Calu3 (cell line): ENCODE data around the gene UNK. TPM values are rescaled to one million over a fixed set of nuclear protein-coding genes. Genes with fewer than 3 reads are reported as not detected.

Source experiments
- BruUV-seq: library from RNA; stranded (reverse); fragments of 400-500 nt; replicated peaks from 2 replicates; lab custom pipeline; 2021; lab: Mats Ljungman, UMichigan
- CTCF ChIA-PET: fragments of 300-600 bp; sonication (Branson Sonifier 250); formaldehyde crosslinking; loops from one replicate; lab custom pipeline; 2022; ENCODE audit warnings: antibody characterized with exemption; lab: Charles Lee
- DNase-seq: peaks from one replicate; pipeline ENCODE4 v3.0.0; 2022
- H3K27ac Mint-ChIP-seq: one replicate; pipeline ENCODE4 v1.8.0; 2022; ENCODE audit warnings: mixed read lengths; ENCODE audit not compliant: unreplicated experiment
- H3K27me3 Mint-ChIP-seq: one replicate; pipeline ENCODE4 v1.8.0; 2022; ENCODE audit warnings: mixed read lengths; ENCODE audit not compliant: unreplicated experiment
- H3K36me3 Mint-ChIP-seq: one replicate; pipeline ENCODE4 v1.8.0; 2022; ENCODE audit warnings: mild to moderate bottlenecking, moderate library complexity, mixed read lengths; ENCODE audit not compliant: insufficient read depth, unreplicated experiment
- H3K4me1 Mint-ChIP-seq: one replicate; pipeline ENCODE4 v1.8.0; 2022; ENCODE audit warnings: mild to moderate bottlenecking, low read depth, mixed read lengths; ENCODE audit not compliant: unreplicated experiment
- H3K4me3 Mint-ChIP-seq: one replicate; pipeline ENCODE4 v1.8.0; 2022; ENCODE audit warnings: mild to moderate bottlenecking, low read depth, moderate library complexity, mixed read lengths; ENCODE audit not compliant: unreplicated experiment
- H3K9me3 Mint-ChIP-seq: one replicate; pipeline ENCODE4 v1.8.0; 2022; ENCODE audit warnings: low read depth, mixed read lengths; ENCODE audit not compliant: unreplicated experiment
- CTCF ChIP-seq: fragments of 200-600 bp; IDR thresholded peaks from one replicate; pipeline ENCODE4 v1.8.0; 2022; ENCODE audit warnings: antibody characterized with exemption; ENCODE audit not compliant: unreplicated experiment
- intact Hi-C: fragments of 100-400 bp; cut with micrococcal nuclease; formaldehyde crosslinking; loops from one replicate; pipeline ENCODE4 v1.10.0; 2022; ENCODE audit not compliant: unreplicated experiment
- total RNA-seq: library from RNA; stranded (reverse); gene quantifications from 2 replicates; pipeline ENCODE4 v1.2.3, GENCODE V29; 2022

The UNK gene
- total RNA-seq, 1 experiment from 2014 or later = 26.0 TPM

DNA sequence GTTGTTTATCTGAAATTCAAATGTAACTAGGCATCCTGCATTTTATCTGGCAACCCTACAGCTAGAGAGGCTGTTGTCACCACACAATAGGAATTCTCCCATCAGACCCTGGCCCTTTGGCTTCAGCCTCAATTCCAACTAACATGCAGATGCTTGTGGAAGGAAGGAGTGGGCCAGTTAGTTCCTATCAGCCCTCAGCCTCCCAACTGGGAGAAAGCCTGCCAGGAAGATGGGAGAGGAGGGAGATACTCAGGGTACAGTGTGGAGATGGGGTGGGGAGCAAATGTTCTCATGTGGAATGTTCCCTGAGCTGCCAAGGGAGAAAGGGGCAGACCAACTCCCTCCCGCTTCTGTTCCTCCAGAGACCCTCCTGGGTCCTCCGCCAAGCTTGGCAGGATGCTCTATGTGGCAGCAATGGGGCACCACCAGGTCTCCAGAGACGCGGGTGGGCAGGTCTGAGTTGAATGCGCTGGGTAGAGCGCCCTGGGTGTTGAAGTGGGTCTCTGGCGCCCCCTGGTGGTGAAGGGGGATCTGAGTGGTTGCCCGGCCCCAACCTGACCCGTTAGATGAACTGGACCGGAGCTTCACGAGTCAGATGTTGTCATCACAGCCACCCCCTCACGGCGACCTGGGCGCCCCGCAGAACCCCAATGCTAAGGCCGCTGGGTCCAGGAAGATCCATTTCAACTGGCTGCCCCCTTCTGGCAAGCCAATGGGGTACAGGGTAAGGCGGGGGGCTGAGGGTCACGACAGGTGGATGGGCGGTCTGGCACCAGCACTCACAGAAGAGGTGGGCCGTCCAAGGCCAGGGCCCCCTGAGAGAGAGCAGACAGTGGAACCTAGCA, 34.8 kb upstream of the UNK start:
- no peak overlapping the region for H3K27ac Mint-ChIP-seq
- intact Hi-C loops = no loop called here
- peak; percentile 75 for DNase-seq
- no peak overlapping the region for H3K4me3 Mint-ChIP-seq
- peak; percentile 94 for TF ChIP-seq CTCF
- H3K36me3 Mint-ChIP-seq = peaks cover 51% of the 10 kb centered on the region
- H3K27me3 Mint-ChIP-seq = no peaks in the 10 kb centered on the region
- H3K4me1 Mint-ChIP-seq = peaks cover 5% of the 10 kb centered on the region
- H3K9me3 Mint-ChIP-seq = no peaks in the 10 kb centered on the region
- BruUV-seq = no TSS peak
- CTCF ChIA-PET = interaction anchor here (0.6 to 2.0 kb wide), 5 partner anchors 30 to 116 kb away, joined by 3 to 7 read pairs (median 4); partner anchors contain the start of gene SMIM5

DNA sequence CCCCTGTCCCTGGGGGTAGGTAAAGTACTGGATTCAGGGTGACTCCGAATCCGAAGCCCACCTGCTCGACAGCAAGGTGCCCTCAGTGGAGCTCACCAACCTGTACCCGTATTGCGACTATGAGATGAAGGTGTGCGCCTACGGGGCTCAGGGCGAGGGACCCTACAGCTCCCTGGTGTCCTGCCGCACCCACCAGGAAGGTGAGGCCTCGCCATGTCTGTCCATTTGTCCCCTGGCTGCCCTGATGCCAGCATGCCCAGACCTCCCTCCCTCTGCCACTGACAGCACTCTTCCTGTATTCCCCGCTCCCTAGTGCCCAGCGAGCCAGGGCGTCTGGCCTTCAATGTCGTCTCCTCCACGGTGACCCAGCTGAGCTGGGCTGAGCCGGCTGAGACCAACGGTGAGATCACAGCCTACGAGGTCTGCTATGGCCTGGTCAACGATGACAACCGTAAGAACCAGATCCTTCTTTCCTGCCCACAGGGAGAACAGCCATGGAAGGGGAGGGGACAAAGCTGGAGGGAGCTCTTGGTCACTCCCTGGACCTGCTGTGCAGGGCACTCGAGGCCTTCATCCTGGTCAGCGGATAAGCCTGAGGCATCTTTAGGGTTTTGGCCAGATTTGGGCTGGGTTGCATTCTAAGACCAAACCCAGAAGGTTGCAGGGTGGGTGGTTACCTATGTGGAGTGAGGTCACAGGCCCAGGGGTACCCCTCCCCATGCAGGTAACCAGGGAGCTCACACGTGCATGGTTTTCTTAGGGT, 33.8 kb upstream of the UNK start:
- no TSS peak for BruUV-seq
- TF ChIP-seq CTCF = no peak
- Mint-ChIP-seq H3K27ac (no peak overlapping the region), H3K9me3 (no peaks in the 10 kb centered on the region), H3K36me3 (peaks cover 56% of the 10 kb centered on the region), H3K27me3 (no peaks in the 10 kb centered on the region), H3K4me3 (no peak overlapping the region), H3K4me1 (peaks cover 8% of the 10 kb centered on the region)
- CTCF ChIA-PET = interaction anchor here (0.6 to 2.0 kb wide), 4 partner anchors 29 to 117 kb away, joined by 3 to 7 read pairs (median 4); partner anchors contain the start of gene SMIM5
- no peak for DNase-seq
- intact Hi-C loops = no loop called here

GRCh38 chr17:75751676-75752404, 32.8 kb upstream of the UNK start:
- no peak overlapping the region for H3K4me3 Mint-ChIP-seq
- H3K4me1 Mint-ChIP-seq = peaks cover 8% of the 10 kb centered on the region
- peaks cover 62% of the 10 kb centered on the region for H3K36me3 Mint-ChIP-seq
- no peak for TF ChIP-seq CTCF
- intact Hi-C loops = no loop called here
- BruUV-seq = no TSS peak
- H3K27me3 Mint-ChIP-seq = no peaks in the 10 kb centered on the region
- no peaks in the 10 kb centered on the region for H3K9me3 Mint-ChIP-seq
- CTCF ChIA-PET = no interaction called here
- DNase-seq = no peak
- H3K27ac Mint-ChIP-seq = no peak overlapping the region

DNA sequence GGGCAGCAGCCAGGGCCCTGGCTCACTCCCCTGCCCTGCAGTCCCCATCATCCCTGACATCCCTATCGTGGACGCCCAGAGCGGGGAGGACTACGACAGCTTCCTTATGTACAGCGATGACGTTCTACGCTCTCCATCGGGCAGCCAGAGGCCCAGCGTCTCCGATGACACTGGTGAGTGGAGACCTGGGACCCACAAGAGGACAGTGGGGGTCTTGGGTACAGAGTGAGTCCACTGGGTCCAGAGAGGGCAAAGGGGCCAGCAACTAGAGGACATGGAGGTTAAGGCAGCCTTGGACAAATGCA, 32.2 kb upstream of the UNK start:
- Mint-ChIP-seq H3K27ac (no peak overlapping the region), H3K4me1 (peaks cover 8% of the 10 kb centered on the region), H3K4me3 (no peak overlapping the region), H3K27me3 (no peaks in the 10 kb centered on the region), H3K9me3 (no peaks in the 10 kb centered on the region), H3K36me3 (peaks cover 65% of the 10 kb centered on the region)
- no TSS peak for BruUV-seq
- no peak for TF ChIP-seq CTCF
- CTCF ChIA-PET = no interaction called here
- DNase-seq = no peak
- intact Hi-C loops = no loop called here
